HEK293 (cell line): ENCODE results near the gene PFKFB1.

Source experiments
- CTCF ChIA-PET: fragments of 350-600 bp; formaldehyde crosslinking; extraction: SDS; loops from one replicate; lab custom pipeline; 2021; ENCODE audit warnings: antibody characterized with exemption; lab: Yijun Ruan, JAX
- POLR2A ChIA-PET: fragments of 300-600 bp; formaldehyde crosslinking; extraction: SDS; loops from one replicate; lab custom pipeline; 2020; ENCODE audit warnings: antibody characterized with exemption, inconsistent platforms; lab: Yijun Ruan, JAX
- H3K27ac ChIP-seq: fragments of 200-500 bp; sonication (Bioruptor generic); 2 replicates; pipeline ENCODE4 v1.5.1; 2014; ENCODE audit warnings: low read depth, low read length, control low read depth, inconsistent platforms; ENCODE audit errors: extremely low read depth
- H3K36me3 ChIP-seq, 2 experiments: fragments of 200-500 bp in 1 of 2; sonication (Bioruptor generic) in 1 of 2; 1 replicate in 1 of 2; 2 replicates in 1 of 2; pipeline ENCODE4 v1.5.1; 2014 to 2017; ENCODE audit warnings: inconsistent platforms in 2 of 2, low read length in 2 of 2; ENCODE audit not compliant: control insufficient read depth in 2 of 2, insufficient read depth in 1 of 2
- H3K4me1 ChIP-seq: fragments of 200-500 bp; sonication (Bioruptor generic); 2 replicates; pipeline ENCODE4 v1.5.1; 2014; ENCODE audit warnings: mild to moderate bottlenecking, low read length, inconsistent platforms; ENCODE audit not compliant: control insufficient read depth, insufficient read depth
- H3K4me3 ChIP-seq: 2 replicates; pipeline ENCODE4 v1.5.1; 2011; ENCODE audit warnings: low read depth, mild to moderate bottlenecking, control low read depth, low read length, moderate library complexity
- H3K9me3 ChIP-seq: fragments of 200-500 bp; sonication (Bioruptor generic); 2 replicates; pipeline ENCODE4 v1.5.1; 2014; ENCODE audit warnings: low read depth, low read length, inconsistent platforms; ENCODE audit not compliant: control insufficient read depth, insufficient read depth
- EGR2 ChIP-seq: fragments of 450-650 bp; formaldehyde crosslinking; IDR thresholded peaks from 2 replicates; pipeline ENCODE4 v1.5.1; 2016; ENCODE audit warnings: low read depth, missing biosample characterization, missing genetic modification characterization
- HOXC10 ChIP-seq: sonication (generic); formaldehyde crosslinking; IDR thresholded peaks from 2 replicates; pipeline ENCODE4 v1.8.1; 2023; ENCODE audit warnings: mild to moderate bottlenecking, missing genetic modification reagents
- IKZF3 ChIP-seq: fragments of 450-650 bp; IDR thresholded peaks from 2 replicates; pipeline ENCODE4 v1.5.0; 2018; ENCODE audit warnings: missing biosample characterization, mild to moderate bottlenecking, missing genetic modification characterization, moderate library complexity
- PATZ1 ChIP-seq: fragments of 450-650 bp; formaldehyde crosslinking; IDR thresholded peaks from 2 replicates; pipeline ENCODE4 v1.5.1; 2016; ENCODE audit warnings: missing biosample characterization, missing genetic modification characterization
- PRDM2 ChIP-seq: fragments of 450-650 bp; formaldehyde crosslinking; IDR thresholded peaks from 2 replicates; pipeline ENCODE4 v1.5.1; 2016; ENCODE audit warnings: missing biosample characterization, missing genetic modification characterization, borderline replicate concordance
- REPIN1 ChIP-seq: fragments of 450-650 bp; formaldehyde crosslinking; IDR thresholded peaks from 2 replicates; pipeline ENCODE4 v1.5.1; 2017; ENCODE audit warnings: missing biosample characterization, missing genetic modification characterization, low read depth
- ZBTB1 ChIP-seq: fragments of 450-650 bp; formaldehyde crosslinking; IDR thresholded peaks from 2 replicates; pipeline ENCODE4 v1.5.1; 2016; ENCODE audit warnings: missing biosample characterization, missing genetic modification characterization
- ZBTB10 ChIP-seq: fragments of 450-650 bp; formaldehyde crosslinking; IDR thresholded peaks from 2 replicates; pipeline ENCODE4 v1.5.1; 2016; ENCODE audit warnings: missing biosample characterization, missing genetic modification characterization
- ZBTB20 ChIP-seq: fragments of 450-650 bp; formaldehyde crosslinking; IDR thresholded peaks from 2 replicates; pipeline ENCODE4 v1.5.1; 2016; ENCODE audit warnings: missing biosample characterization, missing genetic modification characterization
- ZNF140 ChIP-seq: fragments of 450-650 bp; formaldehyde crosslinking; IDR thresholded peaks from 2 replicates; pipeline ENCODE4 v1.5.1; 2016; ENCODE audit warnings: missing biosample characterization, missing genetic modification characterization
- ZNF146 ChIP-seq: fragments of 450-650 bp; formaldehyde crosslinking; IDR thresholded peaks from 2 replicates; pipeline ENCODE4 v1.5.1; 2016; ENCODE audit warnings: missing biosample characterization, missing genetic modification characterization
- ZNF184 ChIP-seq: fragments of 450-650 bp; IDR thresholded peaks from 2 replicates; pipeline ENCODE4 v1.5.1; 2018; ENCODE audit warnings: missing biosample characterization, mild to moderate bottlenecking, missing genetic modification characterization
- ZNF19 ChIP-seq: fragments of 450-650 bp; formaldehyde crosslinking; IDR thresholded peaks from 2 replicates; pipeline ENCODE4; 2016; ENCODE audit warnings: missing biosample characterization, missing genetic modification characterization, low read depth
- ZNF214 ChIP-seq: fragments of 450-650 bp; formaldehyde crosslinking; IDR thresholded peaks from 2 replicates; pipeline ENCODE4 v1.5.1; 2017; ENCODE audit warnings: missing biosample characterization, mild to moderate bottlenecking, missing genetic modification characterization, borderline replicate concordance
- ZNF221 ChIP-seq: fragments of 450-650 bp; formaldehyde crosslinking; IDR thresholded peaks from 2 replicates; pipeline ENCODE4 v1.5.1; 2017; ENCODE audit warnings: missing biosample characterization, missing genetic modification characterization, borderline replicate concordance
- ZNF366 ChIP-seq: fragments of 450-650 bp; formaldehyde crosslinking; conservative IDR thresholded peaks from 2 replicates; pipeline ENCODE4 v1.5.1; 2016; ENCODE audit warnings: missing biosample characterization, missing genetic modification characterization
- ZNF449 ChIP-seq: fragments of 450-650 bp; formaldehyde crosslinking; IDR thresholded peaks from 2 replicates; pipeline ENCODE4 v1.5.1; 2017; ENCODE audit warnings: missing biosample characterization, mild to moderate bottlenecking, missing genetic modification characterization, moderate library complexity
- ZNF48 ChIP-seq: fragments of 450-650 bp; formaldehyde crosslinking; IDR thresholded peaks from 2 replicates; pipeline ENCODE4 v1.5.1; 2016; ENCODE audit warnings: missing biosample characterization, missing genetic modification characterization
- ZNF514 ChIP-seq: fragments of 450-650 bp; formaldehyde crosslinking; IDR thresholded peaks from 2 replicates; pipeline ENCODE4 v1.5.1; 2016; ENCODE audit warnings: missing biosample characterization, missing genetic modification characterization
- ZNF530 ChIP-seq: fragments of 450-650 bp; formaldehyde crosslinking; IDR thresholded peaks from 2 replicates; pipeline ENCODE4 v1.5.1; 2016; ENCODE audit warnings: low read depth, missing biosample characterization, missing genetic modification characterization
- ZNF548 ChIP-seq: fragments of 450-650 bp; formaldehyde crosslinking; IDR thresholded peaks from 2 replicates; pipeline ENCODE4 v1.5.1; 2016; ENCODE audit warnings: missing biosample characterization, missing genetic modification characterization
- ZNF626 ChIP-seq: fragments of 450-650 bp; sonication (Bioruptor Pico); formaldehyde crosslinking; IDR thresholded peaks from 2 replicates; pipeline ENCODE4 v1.5.1; 2018; ENCODE audit warnings: missing biosample characterization, missing genetic modification characterization, inconsistent platforms
- ZNF629 ChIP-seq: fragments of 450-650 bp; formaldehyde crosslinking; IDR thresholded peaks from 2 replicates; pipeline ENCODE4 v1.5.1; 2017; ENCODE audit warnings: missing biosample characterization, missing genetic modification characterization
- ZNF768 ChIP-seq: fragments of 450-650 bp; formaldehyde crosslinking; IDR thresholded peaks from 2 replicates; pipeline ENCODE4 v1.5.1; 2018; ENCODE audit warnings: missing biosample characterization, mild to moderate bottlenecking, missing genetic modification characterization
- ZSCAN18 ChIP-seq: fragments of 450-650 bp; formaldehyde crosslinking; IDR thresholded peaks from 2 replicates; pipeline ENCODE4 v1.5.1; 2016; ENCODE audit warnings: missing biosample characterization, missing genetic modification characterization

The PFKFB1 gene

GRCh38 chrX:54921427-54922021 is 72.5 kb downstream of the PFKFB1 start:
- ChIA-PET POLR2A (interaction anchor here (0.8 to 0.9 kb wide), 3 partner anchors 78 to 239 kb away, joined by 3 to 12 read pairs (median 4); partner anchors contain the start of genes APEX2 and MAGED2), CTCF (no interaction called here)
- peak overlapping the region; percentile 52 for H3K4me3 ChIP-seq
- H3K36me3 ChIP-seq = peaks cover 0 to 46% of the 10 kb centered on the region in 2 experiments; a peak in 1 of 3 replicates
- no peaks in the 10 kb centered on the region for H3K9me3 ChIP-seq
- H3K27ac ChIP-seq = no peak overlapping the region
- H3K4me1 ChIP-seq = no peaks in the 10 kb centered on the region
- no peak for TF ChIP-seq ZNF548 (tag by site-specific recombination)
- TF ChIP-seq PATZ1 (tag by site-specific recombination) = peak; percentile 58
- no peak for TF ChIP-seq ZNF768 (tag by site-specific recombination)
- no peak for TF ChIP-seq ZBTB10 (tag by site-specific recombination)
- no peak for TF ChIP-seq ZNF48 (tag by site-specific recombination)
- TF ChIP-seq ZNF626 = no peak
- TF ChIP-seq ZNF629 = no peak
- no peak for TF ChIP-seq IKZF3 (tag by site-specific recombination)
- TF ChIP-seq REPIN1 (tag by site-specific recombination) = no peak
- TF ChIP-seq ZBTB1 = no peak
- TF ChIP-seq HOXC10 (CRISPR knock-in tag) = no peak
- no peak for TF ChIP-seq ZNF19 (tag by site-specific recombination)
- TF ChIP-seq EGR2 (tag by site-specific recombination) = peak; percentile 22; the same call in 1 of the 2 replicates
- TF ChIP-seq ZSCAN18 (tag by site-specific recombination) = no peak
- no peak for TF ChIP-seq ZNF214 (tag by site-specific recombination)
- no peak for TF ChIP-seq PRDM2 (tag by site-specific recombination)
- no peak for TF ChIP-seq ZNF146 (tag by site-specific recombination)
- TF ChIP-seq ZNF449 (tag by site-specific recombination) = no peak
- TF ChIP-seq ZNF140 = no peak
- no peak for TF ChIP-seq ZNF530 (tag by site-specific recombination)
- TF ChIP-seq ZNF366 (tag by site-specific recombination) = 0 out of 2 replicates have a peak, but pooled peaks have one; percentile 2
- no peak for TF ChIP-seq ZNF221 (tag by site-specific recombination)
- no peak for TF ChIP-seq ZNF184
- peak; percentile 58; the same call in 1 of the 2 replicates for TF ChIP-seq ZBTB20 (tag by site-specific recombination)
- TF ChIP-seq ZNF514 (tag by site-specific recombination) = no peak
